Caco-2 (cell line): ENCODE measurements around the gene PANX1. TPM values are rescaled to one million over a fixed set of nuclear protein-coding genes. Genes with fewer than 3 reads are reported as not detected.

Experiments
- BruUV-seq: library from RNA; stranded (reverse); fragments of 400-500 nt; replicated peaks from 2 replicates; lab custom pipeline; 2021; lab: Mats Ljungman, UMichigan
- CTCF ChIA-PET: fragments of 300-600 bp; sonication (Branson Sonifier 250); formaldehyde crosslinking; loops from one replicate; lab custom pipeline; 2022; ENCODE audit warnings: antibody characterized with exemption; lab: Charles Lee
- POLR2A ChIA-PET: fragments of 300-600 bp; sonication (Branson Sonifier 250); formaldehyde crosslinking; loops from one replicate; lab custom pipeline; 2022; ENCODE audit warnings: antibody characterized with exemption; lab: Charles Lee
- DNase-seq, 2 experiments: peaks; one replicate each; pipeline versions ENCODE4 v3.0.0 to v3.0.0-alpha.2; 2020 to 2022
- H3K27me3 ChIP-seq: replicated peaks from 2 replicates; pipeline ENCODE4 v1.6.0; 2011; ENCODE audit warnings: low read length; ENCODE audit not compliant: control insufficient read depth, insufficient read depth
- H3K36me3 ChIP-seq: 2 replicates; pipeline ENCODE4 v1.5.1; 2011; ENCODE audit warnings: low read length; ENCODE audit not compliant: control insufficient read depth, insufficient read depth
- H3K4me1 ChIP-seq: fragments of 250-450 bp; sonication (Bioruptor Pico); 2 replicates; pipeline ENCODE4 v1.5.1; 2020; ENCODE audit warnings: mild to moderate bottlenecking
- H3K4me3 ChIP-seq: 2 replicates; pipeline ENCODE4 v1.5.1; 2011; ENCODE audit warnings: low read depth, mild to moderate bottlenecking, control low read depth, low read length
- H3K9me3 ChIP-seq: fragments of 250-450 bp; sonication (Bioruptor Pico); 2 replicates; pipeline ENCODE4 v1.5.1; 2020; ENCODE audit warnings: mild to moderate bottlenecking, moderate library complexity
- H3K27ac Mint-ChIP-seq: one replicate; pipeline ENCODE4 v1.8.0; 2022; ENCODE audit warnings: mixed read lengths; ENCODE audit not compliant: unreplicated experiment
- H3K27me3 Mint-ChIP-seq: one replicate; pipeline ENCODE4 v1.8.0; 2022; ENCODE audit warnings: mixed read lengths; ENCODE audit not compliant: insufficient read depth, unreplicated experiment
- H3K36me3 Mint-ChIP-seq: one replicate; pipeline ENCODE4 v1.8.0; 2022; ENCODE audit warnings: mild to moderate bottlenecking, mixed read lengths; ENCODE audit not compliant: insufficient read depth, unreplicated experiment
- H3K4me1 Mint-ChIP-seq: one replicate; pipeline ENCODE4 v1.8.0; 2022; ENCODE audit warnings: low read depth, mixed read lengths; ENCODE audit not compliant: unreplicated experiment
- H3K4me3 Mint-ChIP-seq: one replicate; pipeline ENCODE4 v1.8.0; 2022; ENCODE audit warnings: mild to moderate bottlenecking, moderate library complexity, mixed read lengths; ENCODE audit not compliant: unreplicated experiment
- H3K9me3 Mint-ChIP-seq: one replicate; pipeline ENCODE4 v1.8.0; 2022; ENCODE audit warnings: mixed read lengths; ENCODE audit not compliant: unreplicated experiment
- CTCF ChIP-seq, 2 experiments: fragments of 200-600 bp in 1 of 2; IDR thresholded peaks; 1 replicate in 1 of 2; 2 replicates in 1 of 2; pipeline versions ENCODE4 v1.5.1 to v1.8.0; 2011 to 2022; ENCODE audit warnings: antibody characterized with exemption in 1 of 2, control low read depth in 1 of 2, inconsistent platforms in 1 of 2, low read depth in 1 of 2, low read length in 1 of 2, mild to moderate bottlenecking in 1 of 2, moderate library complexity in 1 of 2; ENCODE audit not compliant: insufficient read depth in 1 of 2, severe bottlenecking in 1 of 2, unreplicated experiment in 1 of 2
- intact Hi-C: fragments of 100-400 bp; cut with micrococcal nuclease; formaldehyde crosslinking; loops from one replicate; pipeline ENCODE4 v1.10.0; 2022; ENCODE audit not compliant: unreplicated experiment
- total RNA-seq: library from RNA; stranded (reverse); gene quantifications from 2 replicates; pipeline ENCODE4 v1.2.3, GENCODE V29; 2022

PANX1 gene
- total RNA-seq, 1 experiment from 2014 or later, result 33.1 TPM

GRCh38 chr11:94224078-94224477 is 95.4 kb downstream of the PANX1 start:
- Mint-ChIP-seq H3K27me3 (peaks cover 2% of the 10 kb centered on the region), H3K36me3 (no peaks in the 10 kb centered on the region), H3K27ac (no peak overlapping the region), H3K4me1 (no peaks in the 10 kb centered on the region), H3K9me3 (peaks cover 32% of the 10 kb centered on the region), H3K4me3 (no peak overlapping the region)
- intact Hi-C loops, result no loop called here
- H3K4me3 ChIP-seq, result no peak overlapping the region
- no peaks in the 10 kb centered on the region for H3K27me3 ChIP-seq
- ChIA-PET CTCF (no interaction called here), POLR2A (no interaction called here)
- DNase-seq, result no peak
- BruUV-seq, result no TSS peak
- no peaks in the 10 kb centered on the region for H3K36me3 ChIP-seq
- TF ChIP-seq CTCF (IDR thresholded peaks at IDR 0.05; ENCODE audit: insufficient read depth in 1 of 2, low read depth in 1 of 2, low read length in 1 of 2, severe bottlenecking in 1 of 2, unreplicated experiment in 1 of 2), result no peak
- no peaks in the 10 kb centered on the region for H3K4me1 ChIP-seq
- H3K9me3 ChIP-seq, result peaks cover 6% of the 10 kb centered on the region

Other genes starting within 250 kb of the PANX1 start
- not detected in 2 replicates for gene HEPHL1, start 107.5 kb upstream of the PANX1 start, total RNA-seq
- gene IZUMO1R, start 175.7 kb downstream of the PANX1 start, total RNA-seq, result not detected in 2 replicates